ENCODE measurements around the gene APMAP.

Gene APMAP

DNA sequence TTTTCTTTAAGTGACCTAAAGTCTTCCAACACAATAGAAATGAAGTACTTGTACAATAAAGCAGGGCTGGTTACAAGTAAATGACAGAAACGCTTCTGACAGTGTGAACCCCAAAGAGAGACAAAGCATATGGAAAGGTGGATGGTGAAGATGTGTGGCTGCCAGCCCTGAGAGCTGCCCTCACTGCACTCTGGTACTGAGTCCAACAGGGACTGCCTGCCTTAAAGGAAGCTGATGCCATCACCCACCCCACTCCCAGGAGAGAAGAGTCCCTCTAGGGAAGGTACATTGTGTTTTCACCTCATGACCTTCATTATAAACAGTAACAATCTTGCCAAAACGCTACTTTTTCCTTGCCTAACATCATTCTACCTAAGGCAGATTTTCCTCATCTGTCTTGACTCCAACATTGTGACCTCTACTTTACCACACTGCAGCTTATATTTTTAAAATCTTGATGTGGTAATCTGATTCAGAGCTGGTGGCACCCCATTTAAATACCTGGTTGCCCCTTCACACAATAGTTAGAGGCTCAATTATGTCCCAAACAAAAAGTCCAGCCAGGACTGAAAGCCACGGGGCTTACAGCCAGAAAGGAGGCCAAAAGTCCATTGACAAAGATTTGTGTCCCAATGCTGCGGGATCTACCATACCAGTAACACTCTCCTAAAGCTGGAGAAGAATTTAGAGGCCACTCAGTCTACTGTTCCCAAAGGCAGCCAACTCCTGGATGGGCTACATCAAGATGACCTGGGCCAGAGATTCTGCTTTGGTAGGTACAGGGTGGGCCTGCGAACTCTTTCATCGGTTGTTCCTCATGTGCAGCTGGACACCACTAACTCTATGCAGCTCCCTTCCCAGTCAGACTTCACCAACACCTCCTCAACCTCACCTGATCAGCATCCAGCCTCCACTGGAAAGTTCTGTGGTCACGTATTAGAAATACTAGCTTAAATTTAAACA is 4.4 kb downstream of the APMAP start:
- H3K4me3 ChIP-seq (ENCODE audit: low read depth, low read length): no peak overlapping the region
- no peak for DNase-seq
- TF ChIP-seq, protein P1, sequence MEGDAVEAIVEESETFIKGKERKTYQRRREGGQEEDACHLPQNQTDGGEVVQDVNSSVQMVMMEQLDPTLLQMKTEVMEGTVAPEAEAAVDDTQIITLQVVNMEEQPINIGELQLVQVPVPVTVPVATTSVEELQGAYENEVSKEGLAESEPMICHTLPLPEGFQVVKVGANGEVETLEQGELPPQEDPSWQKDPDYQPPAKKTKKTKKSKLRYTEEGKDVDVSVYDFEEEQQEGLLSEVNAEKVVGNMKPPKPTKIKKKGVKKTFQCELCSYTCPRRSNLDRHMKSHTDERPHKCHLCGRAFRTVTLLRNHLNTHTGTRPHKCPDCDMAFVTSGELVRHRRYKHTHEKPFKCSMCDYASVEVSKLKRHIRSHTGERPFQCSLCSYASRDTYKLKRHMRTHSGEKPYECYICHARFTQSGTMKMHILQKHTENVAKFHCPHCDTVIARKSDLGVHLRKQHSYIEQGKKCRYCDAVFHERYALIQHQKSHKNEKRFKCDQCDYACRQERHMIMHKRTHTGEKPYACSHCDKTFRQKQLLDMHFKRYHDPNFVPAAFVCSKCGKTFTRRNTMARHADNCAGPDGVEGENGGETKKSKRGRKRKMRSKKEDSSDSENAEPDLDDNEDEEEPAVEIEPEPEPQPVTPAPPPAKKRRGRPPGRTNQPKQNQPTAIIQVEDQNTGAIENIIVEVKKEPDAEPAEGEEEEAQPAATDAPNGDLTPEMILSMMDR (IDR thresholded peaks at IDR 0.05; ENCODE audit: low read depth, low read length): no peak
- no peaks in the 10 kb centered on the region for H3K9me3 ChIP-seq
- H3K4me1 ChIP-seq: no peaks in the 10 kb centered on the region
- no peaks in the 10 kb centered on the region for H3K36me3 ChIP-seq
- no peaks in the 10 kb centered on the region for H3K27me3 ChIP-seq

DNA sequence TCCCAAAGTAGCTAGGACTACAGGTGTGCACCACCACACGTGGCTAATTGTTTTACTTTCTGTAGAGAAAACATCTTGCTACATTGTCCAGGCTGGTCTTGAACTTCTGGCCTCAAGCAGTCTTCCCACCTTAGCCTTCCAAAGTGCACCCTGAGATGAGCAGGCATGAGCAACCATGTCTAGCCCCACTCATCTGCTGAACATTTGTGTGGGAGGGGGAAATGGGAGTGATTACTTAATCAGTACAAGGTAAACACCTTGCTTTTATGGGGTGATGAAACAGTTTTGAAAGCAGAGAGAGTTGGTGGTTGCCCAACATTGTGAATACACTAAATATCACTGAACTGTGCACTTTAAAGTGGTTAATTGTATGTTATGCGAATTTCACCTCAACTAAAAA is 5.3 kb downstream of the APMAP start:
- TF ChIP-seq, protein P1 (IDR thresholded peaks at IDR 0.05; ENCODE audit: low read depth, low read length): no peak
- DNase-seq: no peak
- H3K36me3 ChIP-seq: no peaks in the 10 kb centered on the region
- H3K27me3 ChIP-seq: no peaks in the 10 kb centered on the region
- H3K4me1 ChIP-seq: no peaks in the 10 kb centered on the region
- H3K4me3 ChIP-seq (ENCODE audit: low read depth, low read length): no peak overlapping the region
- no peaks in the 10 kb centered on the region for H3K9me3 ChIP-seq

DNA sequence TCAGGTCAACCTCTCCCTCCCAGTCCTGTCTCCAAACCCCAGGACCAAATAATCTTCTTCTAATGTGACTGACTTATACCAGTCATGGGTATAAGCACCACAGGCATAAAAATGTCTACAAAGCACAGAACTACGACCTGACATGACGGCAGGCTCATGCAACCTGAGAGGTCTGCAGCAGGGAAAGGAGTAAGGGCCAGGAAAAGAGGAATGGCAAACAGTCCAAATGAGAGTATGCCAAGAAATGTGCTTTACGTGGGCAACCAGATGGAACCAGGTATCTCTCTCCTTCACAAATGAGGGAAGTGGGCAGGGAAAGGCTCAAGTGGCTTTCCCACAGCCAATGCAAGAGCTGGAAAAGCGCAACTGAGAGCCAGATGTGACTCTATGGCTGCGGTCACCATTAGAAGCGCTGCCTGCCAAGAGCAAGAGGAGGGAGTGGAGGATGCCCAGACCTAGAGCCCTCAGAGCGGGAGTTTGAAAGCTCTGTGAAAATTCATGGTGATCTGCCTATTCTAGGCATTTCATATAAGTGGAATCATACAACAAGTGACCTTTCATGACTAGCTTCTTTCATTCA is 6.0 kb downstream of the APMAP start:
- TF ChIP-seq, protein P1 (IDR thresholded peaks at IDR 0.05; ENCODE audit: low read depth, low read length): no peak
- H3K4me3 ChIP-seq (ENCODE audit: low read depth, low read length): no peak overlapping the region
- no peaks in the 10 kb centered on the region for H3K36me3 ChIP-seq
- H3K9me3 ChIP-seq: no peaks in the 10 kb centered on the region
- DNase-seq: no peak
- no peaks in the 10 kb centered on the region for H3K4me1 ChIP-seq
- no peaks in the 10 kb centered on the region for H3K27me3 ChIP-seq

DNA sequence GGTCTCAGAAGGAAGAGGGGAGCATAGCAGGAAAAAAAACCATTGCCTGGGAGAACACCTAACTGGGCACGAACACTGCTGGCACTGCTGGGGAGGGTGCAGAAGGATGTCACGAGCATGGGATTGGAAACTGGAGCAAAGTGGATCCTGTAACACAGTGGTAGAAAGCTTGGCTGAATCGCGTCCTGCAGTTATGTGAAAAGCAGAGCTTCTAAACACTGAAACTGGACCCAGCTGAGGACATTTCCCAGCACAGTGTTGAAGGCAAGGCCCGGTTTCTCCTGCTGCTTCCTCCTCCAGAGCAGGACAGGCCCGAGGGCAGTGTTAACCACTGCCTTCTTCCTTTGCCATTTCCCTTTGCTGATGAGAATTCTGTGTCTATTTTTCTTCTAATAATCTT is 6.7 kb downstream of the APMAP start:
- peaks cover 3% of the 10 kb centered on the region; the same call in 1 of the 2 replicates for H3K36me3 ChIP-seq
- no peak for DNase-seq
- H3K27me3 ChIP-seq: no peaks in the 10 kb centered on the region
- no peak overlapping the region for H3K4me3 ChIP-seq (ENCODE audit: low read depth, low read length)
- TF ChIP-seq, protein P1 (IDR thresholded peaks at IDR 0.05; ENCODE audit: low read depth, low read length): no peak
- H3K9me3 ChIP-seq: no peaks in the 10 kb centered on the region
- no peaks in the 10 kb centered on the region for H3K4me1 ChIP-seq

DNA sequence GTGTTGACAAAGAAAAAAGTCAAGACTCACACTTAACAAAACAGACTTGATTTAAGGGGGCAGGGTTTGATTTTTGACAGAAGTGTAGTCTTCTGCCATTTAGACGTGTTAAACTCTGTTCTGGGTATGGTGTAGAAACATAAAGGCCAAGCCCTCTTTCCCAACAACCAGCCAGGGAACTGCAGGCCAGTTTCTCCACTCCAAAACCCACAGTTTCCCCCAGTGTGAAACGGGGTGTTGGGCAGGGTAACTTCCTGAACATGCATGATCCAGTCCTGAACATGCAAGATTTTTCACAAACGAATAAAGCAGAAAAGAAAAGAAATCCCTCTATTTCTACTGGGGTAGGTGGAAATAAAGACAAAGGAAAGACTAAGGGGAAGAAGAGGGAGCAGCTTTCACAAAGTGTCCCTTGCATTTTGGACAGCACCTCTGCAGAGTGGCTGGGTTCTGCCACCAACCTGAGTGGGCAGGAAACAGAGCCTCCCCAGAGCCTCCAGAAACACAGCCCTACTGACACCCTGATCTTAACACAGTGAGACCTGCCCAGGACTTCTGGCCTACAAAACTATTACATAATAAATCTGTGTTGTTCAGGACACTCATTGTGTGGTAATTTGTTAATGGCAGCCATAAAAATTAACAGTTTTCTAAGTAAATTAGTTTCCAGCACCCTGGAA is 7.5 kb downstream of the APMAP start:
- TF ChIP-seq, protein P1 (IDR thresholded peaks at IDR 0.05; ENCODE audit: low read depth, low read length): no peak
- DNase-seq: no peak
- Histone ChIP-seq H3K4me1 (no peaks in the 10 kb centered on the region), H3K9me3 (no peaks in the 10 kb centered on the region), H3K36me3 (peaks cover 5% of the 10 kb centered on the region), H3K4me3 (ENCODE audit: low read depth, low read length) (no peak overlapping the region), H3K27me3 (no peaks in the 10 kb centered on the region)
